Measurements from ENCODE around the gene NPAS3.
A peak's percentile ranks its signal among the peaks of the same experiment; 100 is the strongest.

The NPAS3 gene

DNA sequence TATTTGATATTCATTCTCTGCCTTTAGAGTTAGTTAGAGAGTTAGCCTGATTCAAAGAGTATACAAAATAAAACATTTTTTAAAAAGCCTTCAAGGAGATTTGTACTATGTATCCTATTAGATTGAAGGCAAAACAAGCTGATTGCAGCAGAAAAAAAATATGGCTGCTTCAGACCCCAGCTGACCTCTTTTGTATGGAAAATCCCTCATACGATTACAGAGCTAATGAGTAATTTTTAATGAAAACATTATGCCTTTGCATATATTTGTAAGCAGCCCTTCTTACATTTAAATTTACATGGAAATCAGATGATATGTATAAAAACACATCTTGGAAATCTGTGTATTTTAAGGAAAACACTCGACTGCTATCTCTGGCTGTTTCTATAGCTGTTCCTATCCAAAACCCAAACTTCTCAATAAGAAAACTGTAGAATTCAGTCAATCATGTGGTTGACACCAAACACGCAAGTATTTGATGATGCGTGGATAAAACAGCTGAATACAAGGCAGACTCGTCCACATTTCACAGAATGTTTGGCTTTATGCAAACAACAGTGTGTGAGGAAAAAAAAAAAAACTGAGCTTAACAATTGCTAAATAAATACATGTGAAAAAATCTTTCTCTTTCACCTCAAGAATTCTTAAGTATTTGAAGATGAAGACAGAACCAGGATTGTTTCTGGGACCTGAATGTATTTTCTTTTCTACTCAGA lies 736.9 kb downstream of the NPAS3 start:
- no peaks in the 10 kb centered on the region for H3K36me3 ChIP-seq (replicated peaks; ENCODE audit: insufficient read depth, low read length)
- peak overlapping the region; percentile 86; the same call in 1 of the 2 replicates for H2AFZ ChIP-seq (ENCODE audit: low read length)
- H3K4me2 ChIP-seq (ENCODE audit: low read depth, low read length) = peak overlapping the region; percentile 79; the same call in 1 of the 2 replicates
- no peak overlapping the region; the same call in 1 of the 2 replicates for H3K9ac ChIP-seq (ENCODE audit: low read length)
- peak overlapping the region; percentile 70; the same call in 1 of the 2 replicates for H3K4me3 ChIP-seq (ENCODE audit: low read length)
- TF ChIP-seq EZH2phosphoT487 (IDR thresholded peaks at IDR 0.05; ENCODE audit: low read length) (no peak), EZH2 (optimal IDR thresholded peaks at IDR 0.05; ENCODE audit: low read depth, low read length) (no peak)
- TF ChIP-seq, protein P1, sequence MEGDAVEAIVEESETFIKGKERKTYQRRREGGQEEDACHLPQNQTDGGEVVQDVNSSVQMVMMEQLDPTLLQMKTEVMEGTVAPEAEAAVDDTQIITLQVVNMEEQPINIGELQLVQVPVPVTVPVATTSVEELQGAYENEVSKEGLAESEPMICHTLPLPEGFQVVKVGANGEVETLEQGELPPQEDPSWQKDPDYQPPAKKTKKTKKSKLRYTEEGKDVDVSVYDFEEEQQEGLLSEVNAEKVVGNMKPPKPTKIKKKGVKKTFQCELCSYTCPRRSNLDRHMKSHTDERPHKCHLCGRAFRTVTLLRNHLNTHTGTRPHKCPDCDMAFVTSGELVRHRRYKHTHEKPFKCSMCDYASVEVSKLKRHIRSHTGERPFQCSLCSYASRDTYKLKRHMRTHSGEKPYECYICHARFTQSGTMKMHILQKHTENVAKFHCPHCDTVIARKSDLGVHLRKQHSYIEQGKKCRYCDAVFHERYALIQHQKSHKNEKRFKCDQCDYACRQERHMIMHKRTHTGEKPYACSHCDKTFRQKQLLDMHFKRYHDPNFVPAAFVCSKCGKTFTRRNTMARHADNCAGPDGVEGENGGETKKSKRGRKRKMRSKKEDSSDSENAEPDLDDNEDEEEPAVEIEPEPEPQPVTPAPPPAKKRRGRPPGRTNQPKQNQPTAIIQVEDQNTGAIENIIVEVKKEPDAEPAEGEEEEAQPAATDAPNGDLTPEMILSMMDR (IDR thresholded peaks at IDR 0.05; ENCODE audit: low read length) = no peak
- no peak overlapping the region for H3K27ac ChIP-seq (ENCODE audit: low read length)
- no peaks in the 10 kb centered on the region for H3K9me2 ChIP-seq (replicated peaks; ENCODE audit: insufficient read depth, low read length)
- no peaks in the 10 kb centered on the region for H3K27me3 ChIP-seq (replicated peaks; ENCODE audit: insufficient read depth, low read length)
- H3F3A ChIP-seq (ENCODE audit: insufficient read depth, low read length) = no peaks in the 10 kb centered on the region
- no peaks in the 10 kb centered on the region for H3K9me3 ChIP-seq (replicated peaks; ENCODE audit: insufficient read depth, low read length)
- no peaks in the 10 kb centered on the region for H3K79me2 ChIP-seq (ENCODE audit: low read length)
- 0 out of 2 replicates have a peak, but pooled peaks cover 3% of the 10 kb centered on the region for H3K4me1 ChIP-seq (ENCODE audit: low read length)
- H4K20me1 ChIP-seq (ENCODE audit: insufficient read depth, low read length) = no peaks in the 10 kb centered on the region
- no peak for DNase-seq

DNA sequence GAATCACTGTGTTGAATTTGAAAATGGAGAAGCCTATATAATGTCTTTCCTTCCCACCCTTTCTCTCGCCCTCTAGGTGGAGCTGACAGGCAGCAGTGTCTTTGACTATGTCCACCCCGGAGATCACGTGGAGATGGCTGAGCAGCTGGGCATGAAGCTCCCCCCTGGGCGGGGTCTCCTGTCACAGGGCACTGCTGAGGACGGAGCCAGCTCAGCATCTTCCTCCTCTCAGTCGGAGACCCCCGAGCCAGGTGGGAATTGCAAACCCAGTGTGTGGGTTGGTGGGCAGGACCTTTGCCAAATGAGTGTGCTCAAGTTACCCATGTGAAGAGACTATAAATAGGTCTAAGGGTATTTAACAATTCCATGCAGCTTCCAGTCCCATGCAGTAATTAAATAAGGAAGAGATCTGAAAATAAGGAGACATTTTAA lies 737.5 kb downstream of the NPAS3 start:
- Histone ChIP-seq H3K4me2 (ENCODE audit: low read depth, low read length) (peak overlapping the region; percentile 79), H3K9me2 (replicated peaks; ENCODE audit: insufficient read depth, low read length) (no peaks in the 10 kb centered on the region), H3K4me3 (ENCODE audit: low read length) (peak overlapping the region; percentile 70), H3K27me3 (replicated peaks; ENCODE audit: insufficient read depth, low read length) (no peaks in the 10 kb centered on the region), H4K20me1 (ENCODE audit: insufficient read depth, low read length) (no peaks in the 10 kb centered on the region), H2AFZ (ENCODE audit: low read length) (peak overlapping the region; percentile 86), H3K9ac (ENCODE audit: low read length) (peak overlapping the region; percentile 29; the same call in 1 of the 2 replicates), H3K9me3 (replicated peaks; ENCODE audit: insufficient read depth, low read length) (no peaks in the 10 kb centered on the region), H3K79me2 (ENCODE audit: low read length) (no peaks in the 10 kb centered on the region), H3K27ac (ENCODE audit: low read length) (no peak overlapping the region), H3K36me3 (replicated peaks; ENCODE audit: insufficient read depth, low read length) (no peaks in the 10 kb centered on the region), H3F3A (ENCODE audit: insufficient read depth, low read length) (no peaks in the 10 kb centered on the region), H3K4me1 (ENCODE audit: low read length) (0 out of 2 replicates have a peak, but pooled peaks cover 3% of the 10 kb centered on the region)
- DNase-seq = peak; percentile 56
- TF ChIP-seq, protein P1 (IDR thresholded peaks at IDR 0.05; ENCODE audit: low read length) = peak; percentile 55
- no peak for TF ChIP-seq EZH2 (optimal IDR thresholded peaks at IDR 0.05; ENCODE audit: low read depth, low read length)

DNA sequence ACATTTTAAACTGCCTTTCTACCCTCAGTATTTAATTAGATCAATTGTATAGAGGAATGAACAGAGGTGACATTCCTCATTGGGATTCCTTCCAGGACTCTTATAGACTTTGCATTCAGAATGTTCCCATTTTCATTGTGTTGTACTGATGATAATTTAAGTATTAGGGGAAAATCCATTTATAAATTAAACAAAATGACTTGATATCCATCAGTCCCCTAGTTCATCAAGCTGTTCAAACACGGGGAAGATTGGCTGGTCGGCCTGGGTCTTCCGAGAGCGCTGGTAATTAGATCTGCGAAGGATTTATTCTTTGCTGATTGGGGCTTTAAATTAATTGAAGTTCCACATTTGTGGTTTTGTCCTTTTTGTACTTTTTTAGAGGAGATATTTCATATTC lies 738.2 kb downstream of the NPAS3 start:
- DNase-seq = no peak
- Histone ChIP-seq H3F3A (ENCODE audit: insufficient read depth, low read length) (no peaks in the 10 kb centered on the region), H3K27me3 (replicated peaks; ENCODE audit: insufficient read depth, low read length) (no peaks in the 10 kb centered on the region), H3K4me2 (ENCODE audit: low read depth, low read length) (peak overlapping the region; percentile 79), H3K4me1 (ENCODE audit: low read length) (0 out of 2 replicates have a peak, but pooled peaks cover 3% of the 10 kb centered on the region), H3K79me2 (ENCODE audit: low read length) (no peaks in the 10 kb centered on the region), H3K9me2 (replicated peaks; ENCODE audit: insufficient read depth, low read length) (no peaks in the 10 kb centered on the region), H3K36me3 (replicated peaks; ENCODE audit: insufficient read depth, low read length) (no peaks in the 10 kb centered on the region), H3K9ac (ENCODE audit: low read length) (no peak overlapping the region), H3K9me3 (replicated peaks; ENCODE audit: insufficient read depth, low read length) (no peaks in the 10 kb centered on the region), H3K4me3 (ENCODE audit: low read length) (peak overlapping the region; percentile 70; the same call in 1 of the 2 replicates), H3K27ac (ENCODE audit: low read length) (no peak overlapping the region), H2AFZ (ENCODE audit: low read length) (0 out of 2 replicates have a peak overlapping the region, but pooled peaks have one; percentile 86), H4K20me1 (ENCODE audit: insufficient read depth, low read length) (no peaks in the 10 kb centered on the region)
- TF ChIP-seq EZH2phosphoT487 (IDR thresholded peaks at IDR 0.05; ENCODE audit: low read length) (no peak), EZH2 (optimal IDR thresholded peaks at IDR 0.05; ENCODE audit: low read depth, low read length) (no peak)
- TF ChIP-seq, protein P1 (IDR thresholded peaks at IDR 0.05; ENCODE audit: low read length) = no peak
